VCaP (cell line): ENCODE results near the gene MUC5B.

Experiments
- H3K27ac ChIP-seq: fragments of 450-650 bp; 2 replicates; pipeline ENCODE4 v1.5.1; 2017
- TF ChIP-seq, protein P1 (sequence below): fragments of 450-650 bp; conservative IDR thresholded peaks from 2 replicates; pipeline ENCODE4 v1.5.1; 2017; ENCODE audit warnings: mild to moderate bottlenecking, moderate library complexity

Gene MUC5B

DNA sequence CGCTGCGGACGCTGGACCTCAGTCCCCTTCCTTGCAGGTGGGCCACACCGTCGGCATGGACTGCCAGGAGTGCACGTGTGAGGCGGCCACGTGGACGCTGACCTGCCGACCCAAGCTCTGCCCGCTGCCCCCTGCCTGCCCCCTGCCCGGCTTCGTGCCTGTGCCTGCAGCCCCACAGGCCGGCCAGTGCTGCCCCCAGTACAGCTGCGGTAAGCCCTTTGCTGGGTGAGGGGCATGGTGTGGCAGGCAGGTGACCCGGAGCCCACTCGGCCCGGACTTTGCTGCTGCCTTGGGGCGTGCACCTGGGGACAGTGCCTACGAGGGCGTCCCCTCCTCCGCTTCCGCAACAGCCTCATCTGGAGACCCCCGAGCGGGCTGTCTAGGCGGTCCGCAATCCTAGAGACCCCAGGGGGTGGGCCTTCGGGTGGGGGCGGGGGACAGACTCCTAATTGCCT lies 25.4 kb upstream of the MUC5B start:
- TF ChIP-seq, protein P1, sequence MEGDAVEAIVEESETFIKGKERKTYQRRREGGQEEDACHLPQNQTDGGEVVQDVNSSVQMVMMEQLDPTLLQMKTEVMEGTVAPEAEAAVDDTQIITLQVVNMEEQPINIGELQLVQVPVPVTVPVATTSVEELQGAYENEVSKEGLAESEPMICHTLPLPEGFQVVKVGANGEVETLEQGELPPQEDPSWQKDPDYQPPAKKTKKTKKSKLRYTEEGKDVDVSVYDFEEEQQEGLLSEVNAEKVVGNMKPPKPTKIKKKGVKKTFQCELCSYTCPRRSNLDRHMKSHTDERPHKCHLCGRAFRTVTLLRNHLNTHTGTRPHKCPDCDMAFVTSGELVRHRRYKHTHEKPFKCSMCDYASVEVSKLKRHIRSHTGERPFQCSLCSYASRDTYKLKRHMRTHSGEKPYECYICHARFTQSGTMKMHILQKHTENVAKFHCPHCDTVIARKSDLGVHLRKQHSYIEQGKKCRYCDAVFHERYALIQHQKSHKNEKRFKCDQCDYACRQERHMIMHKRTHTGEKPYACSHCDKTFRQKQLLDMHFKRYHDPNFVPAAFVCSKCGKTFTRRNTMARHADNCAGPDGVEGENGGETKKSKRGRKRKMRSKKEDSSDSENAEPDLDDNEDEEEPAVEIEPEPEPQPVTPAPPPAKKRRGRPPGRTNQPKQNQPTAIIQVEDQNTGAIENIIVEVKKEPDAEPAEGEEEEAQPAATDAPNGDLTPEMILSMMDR = no peak
- H3K27ac ChIP-seq = no peak overlapping the region

DNA sequence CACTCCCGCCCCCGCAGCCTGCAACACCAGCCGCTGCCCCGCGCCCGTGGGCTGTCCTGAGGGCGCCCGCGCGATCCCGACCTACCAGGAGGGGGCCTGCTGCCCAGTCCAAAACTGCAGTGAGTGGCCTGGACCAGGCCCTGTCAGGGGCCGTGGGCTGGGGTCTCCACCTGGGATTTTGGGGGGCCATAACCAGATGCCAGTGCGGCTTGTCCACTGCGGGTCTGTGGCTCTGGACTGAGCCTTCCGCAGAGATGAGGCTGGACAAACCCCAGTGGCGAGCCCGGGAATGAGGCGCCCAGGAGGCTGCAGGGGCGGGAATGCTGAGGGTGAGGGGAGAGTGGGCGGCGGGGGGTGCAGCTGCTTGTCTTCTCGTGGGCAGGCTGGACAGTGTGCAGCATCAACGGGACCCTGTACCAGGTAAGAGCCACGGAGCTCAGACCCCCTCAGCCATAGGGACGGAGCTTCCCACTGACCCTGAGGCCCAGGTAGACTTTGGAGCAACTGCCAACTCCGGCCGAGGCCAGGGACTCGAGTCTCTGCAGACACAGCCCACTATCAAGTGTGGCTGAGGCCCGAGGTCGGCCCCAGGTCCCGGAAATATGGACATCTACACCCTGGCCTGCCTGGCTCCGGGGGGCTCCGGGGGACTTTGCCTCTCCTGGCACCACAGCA lies 24.8 kb upstream of the MUC5B start:
- no peak overlapping the region for H3K27ac ChIP-seq
- TF ChIP-seq, protein P1 = 0 out of 2 replicates have a peak, but pooled peaks have one; percentile 12

DNA sequence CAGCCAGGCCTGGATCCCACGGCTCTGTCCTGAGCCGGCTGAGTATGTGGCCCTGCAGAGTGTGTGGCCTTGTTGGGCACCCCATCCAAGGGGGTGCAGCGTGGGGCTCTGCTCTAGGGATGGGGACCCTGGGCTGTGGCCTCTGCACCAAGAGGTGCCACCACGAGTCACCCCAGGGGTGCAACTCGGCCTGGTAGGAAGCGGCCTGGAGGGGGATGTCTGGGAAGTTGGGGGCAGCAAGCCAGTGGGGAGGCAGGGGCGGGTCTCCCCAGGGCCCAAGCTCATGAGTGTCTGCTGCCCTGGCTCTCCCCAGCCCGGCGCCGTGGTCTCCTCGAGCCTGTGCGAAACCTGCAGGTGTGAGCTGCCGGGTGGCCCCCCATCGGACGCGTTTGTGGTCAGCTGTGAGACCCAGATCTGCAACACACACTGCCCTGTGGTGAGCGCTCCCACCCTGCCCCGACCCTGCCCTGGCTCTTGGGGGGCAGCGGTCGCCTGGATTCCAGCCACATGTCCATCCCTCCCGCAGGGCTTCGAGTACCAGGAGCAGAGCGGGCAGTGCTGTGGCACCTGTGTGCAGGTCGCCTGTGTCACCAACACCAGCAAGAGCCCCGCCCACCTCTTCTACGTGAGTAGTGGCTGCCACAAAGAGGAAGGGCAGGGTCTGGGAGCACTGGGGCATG lies 24.2 kb upstream of the MUC5B start:
- no peak overlapping the region for H3K27ac ChIP-seq
- TF ChIP-seq, protein P1 = no peak

DNA sequence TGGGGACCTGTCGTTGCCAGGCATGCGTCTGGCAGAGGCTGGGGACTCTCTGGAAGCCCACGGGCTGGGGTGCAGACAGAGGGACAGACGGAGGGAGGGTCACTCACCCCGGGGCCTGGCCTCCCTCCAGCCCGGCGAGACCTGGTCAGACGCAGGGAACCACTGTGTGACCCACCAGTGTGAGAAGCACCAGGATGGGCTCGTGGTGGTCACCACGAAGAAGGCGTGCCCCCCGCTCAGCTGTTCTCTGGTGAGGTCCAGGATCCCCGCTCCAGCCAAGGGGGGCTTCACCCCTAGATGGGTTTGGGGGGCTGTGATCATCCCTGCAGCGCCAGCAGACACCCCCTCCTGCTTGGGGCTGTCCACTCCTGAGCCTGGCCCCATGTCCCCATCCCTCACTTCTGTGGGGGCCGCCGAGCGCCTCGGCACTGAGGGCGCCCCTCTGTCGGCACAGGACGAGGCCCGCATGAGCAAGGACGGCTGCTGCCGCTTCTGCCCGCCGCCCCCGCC lies 23.6 kb upstream of the MUC5B start:
- no peak overlapping the region for H3K27ac ChIP-seq
- TF ChIP-seq, protein P1 = no peak

DNA sequence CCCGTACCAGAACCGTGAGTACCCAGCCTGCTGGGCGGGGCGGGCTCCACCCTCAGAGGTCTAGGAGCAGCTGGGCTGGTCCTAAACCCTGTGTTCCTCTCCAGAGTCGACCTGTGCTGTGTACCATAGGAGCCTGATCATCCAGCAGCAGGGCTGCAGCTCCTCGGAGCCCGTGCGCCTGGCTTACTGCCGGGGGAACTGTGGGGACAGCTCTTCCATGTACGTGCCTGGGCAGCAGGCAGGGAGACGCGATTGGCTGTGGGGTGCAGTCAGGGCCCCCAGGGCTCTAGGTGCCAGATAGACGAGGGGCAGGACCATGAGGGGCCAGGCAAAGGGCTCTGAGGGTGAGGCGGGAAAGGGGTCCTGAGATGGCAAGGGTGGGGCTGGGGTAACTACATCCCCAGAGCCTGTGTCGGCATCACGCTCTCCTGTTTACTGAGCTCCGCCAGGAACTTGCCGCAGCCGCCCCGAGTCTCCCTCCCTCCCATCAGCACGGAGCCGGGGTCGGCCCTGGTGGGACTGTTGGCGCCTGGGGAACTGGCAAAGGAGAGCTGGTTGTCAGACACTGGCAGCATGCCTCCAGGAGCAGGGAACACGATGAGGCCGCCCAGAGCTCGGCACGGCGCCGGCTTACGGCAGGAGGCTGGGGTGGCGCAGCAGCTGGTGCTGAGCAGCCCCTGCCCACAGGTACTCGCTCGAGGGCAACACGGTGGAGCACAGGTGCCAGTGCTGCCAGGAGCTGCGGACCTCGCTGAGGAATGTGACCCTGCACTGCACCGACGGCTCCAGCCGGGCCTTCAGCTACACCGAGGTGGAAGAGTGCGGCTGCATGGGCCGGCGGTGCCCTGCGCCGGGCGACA lies 22.9 kb upstream of the MUC5B start:
- H3K27ac ChIP-seq = no peak overlapping the region

DNA sequence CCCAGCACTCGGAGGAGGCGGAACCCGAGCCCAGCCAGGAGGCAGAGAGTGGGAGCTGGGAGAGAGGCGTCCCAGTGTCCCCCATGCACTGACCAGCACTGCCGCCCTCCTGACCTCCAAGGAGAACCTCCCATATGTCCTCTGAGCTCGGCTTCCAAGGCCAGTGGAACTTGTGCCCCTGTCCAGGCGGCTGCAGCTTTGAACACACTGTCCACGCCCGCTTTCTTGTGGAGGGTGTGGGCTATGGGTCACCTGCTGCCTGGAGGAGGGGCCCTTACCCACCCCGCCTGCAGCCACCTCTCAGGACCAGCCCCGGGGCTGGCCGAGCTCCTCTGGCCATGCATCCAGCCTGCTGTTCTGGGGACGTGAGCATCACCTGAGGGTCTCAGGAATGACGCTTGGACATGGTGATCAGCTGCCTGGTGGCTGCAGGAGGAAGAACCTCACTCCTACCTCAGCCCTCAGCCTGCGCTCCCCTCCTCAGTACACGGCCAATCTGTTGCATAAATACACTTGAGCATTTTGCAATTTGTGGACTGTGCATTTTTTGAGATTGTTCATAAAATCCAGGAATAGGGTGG lies 22.2 kb upstream of the MUC5B start:
- TF ChIP-seq, protein P1 = no peak
- H3K27ac ChIP-seq = no peak overlapping the region

More for the DNA sequence above, 22.9 kb upstream of the MUC5B start:
- TF ChIP-seq, protein P1 = no peak
